Spleen (tissue), 7 donors: Measurements from ENCODE around the gene NCBP3.

Experiments used
- CTCF ChIP-seq, 11 experiments: fragments of 200-600 bp in 7 of 11; fragments of 450-650 bp in 4 of 11; sonication (generic) in 4 of 11; IDR thresholded peaks in 8 of 11; conservative IDR thresholded peaks in 3 of 11; 1 replicate in 7 of 11; 2 replicates in 4 of 11; pipeline versions ENCODE4 v1.4.0 to v1.8.0; 2016 to 2021; ENCODE audit warnings: antibody characterized with exemption in 11 of 11, inconsistent platforms in 4 of 11, mild to moderate bottlenecking in 1 of 11
- POLR2A ChIP-seq, 3 donors: fragments of 450-650 bp; IDR thresholded peaks; one replicate each; pipeline ENCODE4 v1.5.1; 2017; ENCODE audit warnings: antibody characterized with exemption in 3 of 3, mild to moderate bottlenecking in 1 of 3
- POLR2AphosphoS5 ChIP-seq, 3 donors: sonication (generic); formaldehyde crosslinking; IDR thresholded peaks; one replicate each; pipeline ENCODE4 v1.5.1; 2017; ENCODE audit warnings: antibody characterized with exemption in 3 of 3
- donor health status: DM: no; HTN: no; CAD: no; lungs with moderate emphysema.
- donor health status: DM: no; HTN: no; CAD: no.
- donor health status: DM: no; HTN: no; CAD: no.

- no peak for TF ChIP-seq CTCF (IDR thresholded peaks at IDR 0.05 in 8 of 11, conservative IDR thresholded peaks at IDR 0.05 in 3 of 11)
- no peak for TF ChIP-seq POLR2A (IDR thresholded peaks at IDR 0.05)
- no peak for TF ChIP-seq POLR2AphosphoS5 (IDR thresholded peaks at IDR 0.05)
Observed at GRCh38 chr17:3765981-3766380, 80.1 kb downstream of the NCBP3 start.
